GM23338 (cell line): ENCODE data around the gene RHO. TPM values are rescaled to one million over a fixed set of nuclear protein-coding genes. Genes with fewer than 3 reads are reported as not detected.

Source experiments
- ATAC-seq: fragments of 200-7000 bp; cut with Tn5 transposase; 3 replicates; pipeline ENCODE4 v1.9.1; 2020
- DNase-seq: peaks from one replicate; pipeline ENCODE4 v3.0.0-alpha.2; 2015; ENCODE audit warnings: low spot score
- H2AFZ ChIP-seq: fragments of 200-600 bp; sonication (generic); 2 replicates; pipeline ENCODE4 v1.8.0; 2016; ENCODE audit warnings: antibody characterized with exemption, mild to moderate bottlenecking, moderate library complexity
- H3F3A ChIP-seq: fragments of 200-600 bp; sonication (generic); replicated peaks from 2 replicates; pipeline ENCODE4 v1.8.0; 2017; ENCODE audit warnings: antibody characterized with exemption, mixed run types, low read depth
- H3K27ac ChIP-seq: fragments of 200-600 bp; sonication (generic); 2 replicates; pipeline ENCODE4 v1.6.1; 2016; ENCODE audit warnings: low read depth
- H3K27me3 ChIP-seq: fragments of 200-600 bp; sonication (generic); 2 replicates; pipeline ENCODE4 v1.8.0; 2016; ENCODE audit warnings: mild to moderate bottlenecking, mixed run types, moderate library complexity; ENCODE audit not compliant: insufficient read depth
- H3K36me3 ChIP-seq: fragments of 200-600 bp; sonication (generic); 2 replicates; pipeline ENCODE4 v1.8.0; 2016; ENCODE audit warnings: mild to moderate bottlenecking; ENCODE audit not compliant: insufficient read depth
- H3K4me1 ChIP-seq: fragments of 200-600 bp; sonication (generic); 2 replicates; pipeline ENCODE4 v1.8.0; 2016; ENCODE audit warnings: mild to moderate bottlenecking, moderate library complexity; ENCODE audit not compliant: insufficient read depth
- H3K4me2 ChIP-seq: fragments of 200-600 bp; sonication (generic); 2 replicates; pipeline ENCODE4 v1.7.1; 2017; ENCODE audit warnings: mixed run types
- H3K4me3 ChIP-seq: fragments of 200-600 bp; sonication (generic); 2 replicates; pipeline ENCODE4 v1.6.1; 2016; ENCODE audit warnings: mixed run types
- H3K79me2 ChIP-seq: fragments of 200-600 bp; sonication (generic); replicated peaks from 2 replicates; pipeline ENCODE4 v1.8.0; 2017; ENCODE audit warnings: mild to moderate bottlenecking; ENCODE audit not compliant: insufficient read depth
- H3K9me2 ChIP-seq: fragments of 200-600 bp; sonication (generic); 2 replicates; pipeline ENCODE4 v1.8.0; 2017; ENCODE audit not compliant: insufficient read depth
- H4K20me1 ChIP-seq: fragments of 200-600 bp; sonication (generic); replicated peaks from 2 replicates; pipeline ENCODE4 v1.8.0; 2017; ENCODE audit warnings: mild to moderate bottlenecking; ENCODE audit not compliant: insufficient read depth
- H3K27ac Mint-ChIP-seq: 2 replicates; pipeline ENCODE4 v1.8.0; 2020; ENCODE audit warnings: inconsistent platforms, mild to moderate bottlenecking, moderate library complexity, mixed read lengths
- H3K27me3 Mint-ChIP-seq: 3 replicates; pipeline ENCODE4 v1.8.0; 2022; ENCODE audit warnings: low read depth, mild to moderate bottlenecking, moderate library complexity, mixed read lengths, inconsistent platforms; ENCODE audit not compliant: insufficient read depth, poor library complexity
- H3K36me3 Mint-ChIP-seq: 3 replicates; pipeline ENCODE4 v1.8.0; 2021; ENCODE audit warnings: low read depth, mild to moderate bottlenecking, inconsistent platforms, moderate library complexity, mixed read lengths
- H3K4me1 Mint-ChIP-seq: 3 replicates; pipeline ENCODE4 v1.8.0; 2020; ENCODE audit warnings: mild to moderate bottlenecking, inconsistent platforms, mixed read lengths
- H3K4me3 Mint-ChIP-seq: 3 replicates; pipeline ENCODE4 v1.8.0; 2021; ENCODE audit warnings: moderate library complexity, mild to moderate bottlenecking, inconsistent platforms, mixed read lengths
- H3K9me3 Mint-ChIP-seq: 3 replicates; pipeline ENCODE4 v1.8.0; 2020; ENCODE audit warnings: moderate library complexity, mild to moderate bottlenecking, inconsistent platforms, mixed read lengths
- CREB1 ChIP-seq: fragments of 250-450 bp; sonication (Bioruptor Pico); IDR thresholded peaks from 2 replicates; pipeline ENCODE4 v1.5.0; 2020; ENCODE audit warnings: low read depth, mild to moderate bottlenecking, moderate library complexity
- EZH2 ChIP-seq: fragments of 200-600 bp; sonication (generic); IDR thresholded peaks from one replicate; pipeline ENCODE4 v1.8.0; 2017; ENCODE audit warnings: antibody characterized with exemption, mild to moderate bottlenecking, low read depth; ENCODE audit not compliant: unreplicated experiment
- JUNB ChIP-seq: IDR thresholded peaks from one replicate; pipeline ENCODE4 v1.6.1; 2016; ENCODE audit warnings: antibody characterized with exemption; ENCODE audit not compliant: unreplicated experiment
- NANOG ChIP-seq: IDR thresholded peaks from 2 replicates; pipeline ENCODE4 v1.6.1; 2016; ENCODE audit warnings: antibody characterized with exemption, borderline replicate concordance
- POLR2AphosphoS5 ChIP-seq: IDR thresholded peaks from 2 replicates; pipeline ENCODE4 v1.6.1; 2016; ENCODE audit warnings: antibody characterized with exemption, low read depth
- ZNF114 ChIP-seq: fragments of 250-450 bp; sonication (Bioruptor Pico); IDR thresholded peaks from 2 replicates; pipeline ENCODE4 v1.5.0; 2020; ENCODE audit warnings: mild to moderate bottlenecking, moderate library complexity
- ZNF331 ChIP-seq: fragments of 250-450 bp; sonication (Bioruptor Pico); IDR thresholded peaks from 2 replicates; pipeline ENCODE4 v1.5.0; 2020; ENCODE audit warnings: low read depth, mild to moderate bottlenecking, moderate library complexity
- polyA plus RNA-seq: library from polyadenylated mRNA; unstranded; fragments of >200 nt; fragmentation: Nextera tagmentation; extraction: Ambion mirVana; gene quantifications from 2 replicates; pipeline ENCODE4 v1.2.1, GENCODE V29; 2016
- total RNA-seq: library from RNA; depleted of rRNA; stranded (reverse); fragments of >200 nt; shearing (Covaris generic); gene quantifications from 2 replicates; pipeline ENCODE4 v1.2.3, GENCODE V29; 2014
- TF ChIP-seq, protein P1 (sequence below): IDR thresholded peaks from 2 replicates; pipeline ENCODE4 v1.6.1; 2016; ENCODE audit warnings: antibody characterized with exemption
- TF ChIP-seq, protein P2 (sequence below): fragments of 250-450 bp; sonication (Bioruptor Pico); IDR thresholded peaks from 2 replicates; pipeline ENCODE4 v1.5.0; 2020; ENCODE audit warnings: mild to moderate bottlenecking, moderate library complexity
- TF ChIP-seq, protein P3 (sequence below), 2 experiments: fragments of 200-600 bp in 1 of 2; sonication (generic) in 1 of 2; conservative IDR thresholded peaks; 2 replicates each; pipeline versions ENCODE4 v1.5.1 to v1.6.1; 2016 to 2017; ENCODE audit warnings: antibody characterized with exemption in 2 of 2, low read depth in 2 of 2, mild to moderate bottlenecking in 2 of 2, moderate library complexity in 1 of 2

RHO gene
- total and polyA plus RNA-seq, 2 experiments from 2014 or later: not detected

DNA sequence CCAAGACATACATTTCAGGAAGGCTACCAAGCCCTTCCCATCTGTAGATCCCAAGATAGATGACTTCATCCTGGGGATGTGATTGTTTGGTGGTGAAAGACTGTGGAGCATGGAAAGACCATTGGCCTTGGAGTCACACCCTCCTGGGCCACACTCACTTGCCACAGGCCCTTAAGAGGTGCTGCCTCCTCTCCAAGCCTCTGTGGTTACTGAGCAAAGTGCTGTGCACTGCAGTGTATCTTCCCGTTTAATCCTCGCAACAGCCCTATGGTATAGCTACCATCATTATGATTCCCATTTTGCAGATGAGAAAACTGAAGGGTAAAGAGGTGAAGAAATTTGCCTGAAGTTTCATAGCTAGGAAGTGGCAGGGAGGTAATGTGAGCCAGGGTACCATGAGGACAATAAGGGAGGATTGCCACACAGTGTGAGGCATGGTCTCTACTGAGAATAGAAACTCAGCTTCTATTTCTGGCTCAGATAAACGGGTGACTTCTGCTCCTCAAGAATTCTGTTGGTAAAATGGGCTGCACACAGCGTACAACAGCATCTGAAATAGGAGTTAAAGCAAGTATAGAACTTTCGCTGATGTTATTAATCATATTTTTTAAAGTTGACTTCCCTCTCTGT, 23.9 kb upstream of the RHO start (continued):
- TF ChIP-seq, protein P1, sequence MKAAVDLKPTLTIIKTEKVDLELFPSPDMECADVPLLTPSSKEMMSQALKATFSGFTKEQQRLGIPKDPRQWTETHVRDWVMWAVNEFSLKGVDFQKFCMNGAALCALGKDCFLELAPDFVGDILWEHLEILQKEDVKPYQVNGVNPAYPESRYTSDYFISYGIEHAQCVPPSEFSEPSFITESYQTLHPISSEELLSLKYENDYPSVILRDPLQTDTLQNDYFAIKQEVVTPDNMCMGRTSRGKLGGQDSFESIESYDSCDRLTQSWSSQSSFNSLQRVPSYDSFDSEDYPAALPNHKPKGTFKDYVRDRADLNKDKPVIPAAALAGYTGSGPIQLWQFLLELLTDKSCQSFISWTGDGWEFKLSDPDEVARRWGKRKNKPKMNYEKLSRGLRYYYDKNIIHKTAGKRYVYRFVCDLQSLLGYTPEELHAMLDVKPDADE: no peak
- TF ChIP-seq EZH2: no peak
- no peak for TF ChIP-seq ZNF114 (CRISPR knock-in tag)
- TF ChIP-seq, protein P2, sequence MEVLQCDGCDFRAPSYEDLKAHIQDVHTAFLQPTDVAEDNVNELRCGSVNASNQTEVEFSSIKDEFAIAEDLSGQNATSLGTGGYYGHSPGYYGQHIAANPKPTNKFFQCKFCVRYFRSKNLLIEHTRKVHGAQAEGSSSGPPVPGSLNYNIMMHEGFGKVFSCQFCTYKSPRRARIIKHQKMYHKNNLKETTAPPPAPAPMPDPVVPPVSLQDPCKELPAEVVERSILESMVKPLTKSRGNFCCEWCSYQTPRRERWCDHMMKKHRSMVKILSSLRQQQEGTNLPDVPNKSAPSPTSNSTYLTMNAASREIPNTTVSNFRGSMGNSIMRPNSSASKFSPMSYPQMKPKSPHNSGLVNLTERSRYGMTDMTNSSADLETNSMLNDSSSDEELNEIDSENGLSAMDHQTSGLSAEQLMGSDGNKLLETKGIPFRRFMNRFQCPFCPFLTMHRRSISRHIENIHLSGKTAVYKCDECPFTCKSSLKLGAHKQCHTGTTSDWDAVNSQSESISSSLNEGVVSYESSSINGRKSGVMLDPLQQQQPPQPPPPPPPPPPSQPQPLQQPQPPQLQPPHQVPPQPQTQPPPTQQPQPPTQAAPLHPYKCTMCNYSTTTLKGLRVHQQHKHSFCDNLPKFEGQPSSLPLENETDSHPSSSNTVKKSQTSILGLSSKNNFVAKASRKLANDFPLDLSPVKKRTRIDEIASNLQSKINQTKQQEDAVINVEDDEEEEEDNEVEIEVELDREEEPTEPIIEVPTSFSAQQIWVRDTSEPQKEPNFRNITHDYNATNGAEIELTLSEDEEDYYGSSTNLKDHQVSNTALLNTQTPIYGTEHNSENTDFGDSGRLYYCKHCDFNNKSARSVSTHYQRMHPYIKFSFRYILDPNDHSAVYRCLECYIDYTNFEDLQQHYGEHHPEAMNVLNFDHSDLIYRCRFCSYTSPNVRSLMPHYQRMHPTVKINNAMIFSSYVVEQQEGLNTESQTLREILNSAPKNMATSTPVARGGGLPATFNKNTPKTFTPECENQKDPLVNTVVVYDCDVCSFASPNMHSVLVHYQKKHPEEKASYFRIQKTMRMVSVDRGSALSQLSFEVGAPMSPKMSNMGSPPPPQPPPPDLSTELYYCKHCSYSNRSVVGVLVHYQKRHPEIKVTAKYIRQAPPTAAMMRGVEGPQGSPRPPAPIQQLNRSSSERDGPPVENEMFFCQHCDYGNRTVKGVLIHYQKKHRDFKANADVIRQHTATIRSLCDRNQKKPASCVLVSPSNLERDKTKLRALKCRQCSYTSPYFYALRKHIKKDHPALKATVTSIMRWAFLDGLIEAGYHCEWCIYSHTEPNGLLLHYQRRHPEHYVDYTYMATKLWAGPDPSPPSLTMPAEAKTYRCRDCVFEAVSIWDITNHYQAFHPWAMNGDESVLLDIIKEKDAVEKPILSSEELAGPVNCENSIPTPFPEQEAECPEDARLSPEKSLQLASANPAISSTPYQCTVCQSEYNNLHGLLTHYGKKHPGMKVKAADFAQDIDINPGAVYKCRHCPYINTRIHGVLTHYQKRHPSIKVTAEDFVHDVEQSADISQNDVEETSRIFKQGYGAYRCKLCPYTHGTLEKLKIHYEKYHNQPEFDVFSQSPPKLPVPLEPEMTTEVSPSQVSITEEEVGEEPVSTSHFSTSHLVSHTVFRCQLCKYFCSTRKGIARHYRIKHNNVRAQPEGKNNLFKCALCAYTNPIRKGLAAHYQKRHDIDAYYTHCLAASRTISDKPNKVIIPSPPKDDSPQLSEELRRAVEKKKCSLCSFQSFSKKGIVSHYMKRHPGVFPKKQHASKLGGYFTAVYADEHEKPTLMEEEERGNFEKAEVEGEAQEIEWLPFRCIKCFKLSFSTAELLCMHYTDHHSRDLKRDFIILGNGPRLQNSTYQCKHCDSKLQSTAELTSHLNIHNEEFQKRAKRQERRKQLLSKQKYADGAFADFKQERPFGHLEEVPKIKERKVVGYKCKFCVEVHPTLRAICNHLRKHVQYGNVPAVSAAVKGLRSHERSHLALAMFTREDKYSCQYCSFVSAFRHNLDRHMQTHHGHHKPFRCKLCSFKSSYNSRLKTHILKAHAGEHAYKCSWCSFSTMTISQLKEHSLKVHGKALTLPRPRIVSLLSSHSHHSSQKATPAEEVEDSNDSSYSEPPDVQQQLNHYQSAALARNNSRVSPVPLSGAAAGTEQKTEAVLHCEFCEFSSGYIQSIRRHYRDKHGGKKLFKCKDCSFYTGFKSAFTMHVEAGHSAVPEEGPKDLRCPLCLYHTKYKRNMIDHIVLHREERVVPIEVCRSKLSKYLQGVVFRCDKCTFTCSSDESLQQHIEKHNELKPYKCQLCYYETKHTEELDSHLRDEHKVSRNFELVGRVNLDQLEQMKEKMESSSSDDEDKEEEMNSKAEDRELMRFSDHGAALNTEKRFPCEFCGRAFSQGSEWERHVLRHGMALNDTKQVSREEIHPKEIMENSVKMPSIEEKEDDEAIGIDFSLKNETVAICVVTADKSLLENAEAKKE: no peak
- no peak for TF ChIP-seq POLR2AphosphoS5
- TF ChIP-seq NANOG: no peak
- TF ChIP-seq JUNB: no peak

DNA sequence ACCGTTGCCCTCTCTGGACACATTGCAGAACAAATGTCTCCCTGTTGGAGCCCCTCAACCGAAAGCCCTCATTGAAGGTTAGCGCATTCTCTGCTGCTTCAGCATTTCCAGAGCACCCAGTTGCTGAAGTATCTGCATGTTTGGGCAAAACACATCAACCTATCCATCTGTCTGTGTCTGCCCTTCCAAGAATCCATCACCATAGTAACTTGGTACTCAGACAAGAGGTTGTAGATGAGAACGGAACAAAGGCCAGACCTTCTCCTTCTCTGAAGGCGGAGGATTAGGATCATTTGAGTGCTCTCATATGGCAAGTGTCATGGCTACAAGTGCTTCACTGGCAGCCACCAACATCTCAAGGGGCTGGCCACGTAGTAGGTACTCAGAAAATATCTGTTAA, 23.1 kb upstream of the RHO start:
- H3K27ac Mint-ChIP-seq: no peak overlapping the region

More for the DNA sequence above, 23.1 kb upstream of the RHO start:
- H3K9me2 ChIP-seq: no peaks in the 10 kb centered on the region
- no peak overlapping the region for H3K4me3 ChIP-seq
- H4K20me1 ChIP-seq: no peaks in the 10 kb centered on the region
- Mint-ChIP-seq H3K9me3 (no peaks in the 10 kb centered on the region), H3K4me1 (peaks cover 8% of the 10 kb centered on the region), H3K4me3 (no peak overlapping the region), H3K36me3 (peaks cover 1% of the 10 kb centered on the region; the same call in 2 of the 3 replicates), H3K27me3 (peaks cover 14% of the 10 kb centered on the region)
- no peaks in the 10 kb centered on the region for H3K27me3 ChIP-seq
- H3K4me2 ChIP-seq: no peak overlapping the region
- TF ChIP-seq NANOG: no peak
- TF ChIP-seq, protein P1: no peak
- no peak for TF ChIP-seq CREB1 (CRISPR knock-in tag)
- no peak for TF ChIP-seq ZNF331
- TF ChIP-seq ZNF114 (CRISPR knock-in tag): no peak
- TF ChIP-seq, protein P3, sequence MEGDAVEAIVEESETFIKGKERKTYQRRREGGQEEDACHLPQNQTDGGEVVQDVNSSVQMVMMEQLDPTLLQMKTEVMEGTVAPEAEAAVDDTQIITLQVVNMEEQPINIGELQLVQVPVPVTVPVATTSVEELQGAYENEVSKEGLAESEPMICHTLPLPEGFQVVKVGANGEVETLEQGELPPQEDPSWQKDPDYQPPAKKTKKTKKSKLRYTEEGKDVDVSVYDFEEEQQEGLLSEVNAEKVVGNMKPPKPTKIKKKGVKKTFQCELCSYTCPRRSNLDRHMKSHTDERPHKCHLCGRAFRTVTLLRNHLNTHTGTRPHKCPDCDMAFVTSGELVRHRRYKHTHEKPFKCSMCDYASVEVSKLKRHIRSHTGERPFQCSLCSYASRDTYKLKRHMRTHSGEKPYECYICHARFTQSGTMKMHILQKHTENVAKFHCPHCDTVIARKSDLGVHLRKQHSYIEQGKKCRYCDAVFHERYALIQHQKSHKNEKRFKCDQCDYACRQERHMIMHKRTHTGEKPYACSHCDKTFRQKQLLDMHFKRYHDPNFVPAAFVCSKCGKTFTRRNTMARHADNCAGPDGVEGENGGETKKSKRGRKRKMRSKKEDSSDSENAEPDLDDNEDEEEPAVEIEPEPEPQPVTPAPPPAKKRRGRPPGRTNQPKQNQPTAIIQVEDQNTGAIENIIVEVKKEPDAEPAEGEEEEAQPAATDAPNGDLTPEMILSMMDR (conservative IDR thresholded peaks at IDR 0.05; ENCODE audit: low read depth in 2 of 2): no peak
- H3K36me3 ChIP-seq: no peaks in the 10 kb centered on the region
- no peaks in the 10 kb centered on the region; the same call in 1 of the 2 replicates for H3F3A ChIP-seq
- DNase-seq (no peak), ATAC-seq (no peak)
- no peak overlapping the region for H3K27ac ChIP-seq
- no peaks in the 10 kb centered on the region for H3K79me2 ChIP-seq
- H3K4me1 ChIP-seq: no peaks in the 10 kb centered on the region
- H2AFZ ChIP-seq: no peak overlapping the region
